ENCODE data around the gene SLC38A8.

SLC38A8 gene

GRCh38 chr16:84000989-84001642 lies 41.5 kb downstream of the SLC38A8 start:
- TF ChIP-seq CTCF (IDR thresholded peaks at IDR 0.05; ENCODE audit: insufficient read depth, missing control alignments) = no peak
- DNase-seq (ENCODE audit: insufficient read length, low spot score) (no peak), FAIRE-seq (no peak)

GRCh38 chr16:83998091-83998490 lies 44.5 kb downstream of the SLC38A8 start:
- no peak for FAIRE-seq
- no peak for TF ChIP-seq CTCF (IDR thresholded peaks at IDR 0.05; ENCODE audit: insufficient read depth, missing control alignments)

GRCh38 chr16:83996481-83997252 lies 45.9 kb downstream of the SLC38A8 start:
- TF ChIP-seq CTCF (IDR thresholded peaks at IDR 0.05; ENCODE audit: insufficient read depth, missing control alignments) = no peak
- no peak for FAIRE-seq

More at GRCh38 chr16:83998091-83998490, 44.5 kb downstream of the SLC38A8 start:
- DNase-seq (ENCODE audit: insufficient read length, low spot score) = no peak

GRCh38 chr16:83995754-83996153 lies 46.8 kb downstream of the SLC38A8 start:
- TF ChIP-seq CTCF (IDR thresholded peaks at IDR 0.05; ENCODE audit: insufficient read depth, missing control alignments) = no peak
- FAIRE-seq = no peak
- DNase-seq (ENCODE audit: insufficient read length, low spot score) = no peak

More at GRCh38 chr16:83996481-83997252, 45.9 kb downstream of the SLC38A8 start:
- DNase-seq (ENCODE audit: insufficient read length, low spot score) = no peak

- FAIRE-seq (no peak), DNase-seq (ENCODE audit: insufficient read length, low spot score) (no peak)
- no peak for TF ChIP-seq CTCF (IDR thresholded peaks at IDR 0.05; ENCODE audit: insufficient read depth, missing control alignments)
These were observed 47.9 kb downstream of the SLC38A8 start for GRCh38 chr16:83994703-83995102.

- FAIRE-seq (no peak), DNase-seq (ENCODE audit: insufficient read length, low spot score) (no peak)
- no peak for TF ChIP-seq CTCF (IDR thresholded peaks at IDR 0.05; ENCODE audit: insufficient read depth, missing control alignments)
These were observed 48.5 kb downstream of the SLC38A8 start for GRCh38 chr16:83994087-83994486.

GRCh38 chr16:83992624-83993023 lies 50.0 kb downstream of the SLC38A8 start:
- no peak for TF ChIP-seq CTCF (IDR thresholded peaks at IDR 0.05; ENCODE audit: insufficient read depth, missing control alignments)
- FAIRE-seq (no peak), DNase-seq (ENCODE audit: insufficient read length, low spot score) (no peak)
